GM18909 (cell line): ENCODE results near the gene GPR84.
"Not testable (repeated sequence)": the region's sequence is repeated elsewhere in the genome, so short reads cannot be mapped to it uniquely, and the experiment has no call there.

Source experiments
- ATAC-seq: cut with Tn5 transposase; IDR thresholded peaks from one replicate; pipeline ENCODE4 v1.9.1; 2021; ENCODE audit warnings: mild to moderate bottlenecking; ENCODE audit not compliant: unreplicated experiment, poor library complexity

GPR84 gene

GRCh38 chr12:54357506-54358190 lies 6.6 kb downstream of the GPR84 start:
- no peak for ATAC-seq

- ATAC-seq: no peak
Observed at GRCh38 chr12:54356951-54357356, 7.3 kb downstream of the GPR84 start.

DNA sequence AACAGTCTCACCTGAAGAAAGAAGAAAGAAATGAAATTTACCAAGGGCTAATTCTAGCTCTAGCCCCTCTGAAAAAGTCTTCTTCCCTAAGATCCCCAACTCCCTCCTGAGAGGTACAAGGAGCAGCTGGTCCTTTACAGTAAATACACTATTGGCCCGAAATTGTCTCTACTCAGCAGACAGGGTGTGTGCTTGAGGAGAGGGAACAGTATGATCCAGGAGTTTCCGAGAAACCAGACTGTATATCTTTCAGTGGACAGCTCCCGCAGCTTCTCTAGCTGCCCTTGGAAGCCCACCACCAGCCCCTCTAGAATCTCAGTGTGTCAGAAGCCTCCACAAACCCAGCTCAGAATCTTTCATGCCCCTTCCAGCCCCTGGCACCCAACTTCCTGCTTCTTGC lies 8.1 kb downstream of the GPR84 start:
- no peak for ATAC-seq

GRCh38 chr12:54355104-54355815 lies 9.0 kb downstream of the GPR84 start:
- ATAC-seq: no peak

GRCh38 chr12:54354271-54354670 lies 10.0 kb downstream of the GPR84 start:
- not testable (repeated sequence) for ATAC-seq

- no peak for ATAC-seq
Observed at GRCh38 chr12:54352891-54353874, 11.1 kb downstream of the GPR84 start.

GRCh38 chr12:54352022-54352531 lies 12.2 kb downstream of the GPR84 start:
- no peak for ATAC-seq

DNA sequence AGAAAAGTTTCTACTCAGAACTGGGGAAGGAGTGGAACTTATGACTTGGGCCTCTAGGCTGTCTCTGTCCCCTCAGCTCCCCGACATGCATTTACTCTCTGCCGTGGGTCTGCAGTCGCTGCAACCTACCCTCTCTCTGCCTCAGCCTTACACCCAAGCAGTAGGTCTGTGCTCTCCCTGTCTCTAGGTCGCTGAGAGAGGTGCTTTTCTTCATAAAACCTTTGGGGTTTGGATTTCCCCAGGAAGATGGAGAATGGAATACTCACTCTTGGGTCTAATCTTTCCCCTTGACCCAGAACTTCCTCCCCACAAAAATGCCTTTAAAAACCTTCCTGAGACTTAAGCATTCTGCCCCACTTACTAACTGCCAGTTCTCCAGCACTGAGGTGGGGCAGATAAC lies 12.9 kb downstream of the GPR84 start:
- ATAC-seq: no peak

DNA sequence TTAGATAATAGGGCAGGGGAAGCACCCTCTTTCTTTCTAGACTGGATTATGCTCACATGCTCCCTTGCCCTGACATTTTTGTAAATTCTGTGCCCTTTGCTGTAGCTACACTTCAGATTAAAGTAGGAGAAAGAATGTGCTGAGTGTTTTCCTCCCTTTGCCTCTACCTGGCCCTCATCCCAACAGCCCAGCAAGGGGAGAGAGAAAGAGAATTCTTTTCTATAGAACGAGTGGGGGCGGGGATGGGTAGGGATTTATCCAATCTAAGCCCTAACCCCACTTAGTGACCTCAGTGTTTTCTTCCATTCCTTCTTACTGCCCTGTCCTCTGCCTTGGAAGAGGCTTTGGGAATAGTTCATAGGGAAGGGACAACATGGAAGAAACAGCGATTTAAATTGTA lies 13.5 kb downstream of the GPR84 start:
- ATAC-seq: no peak

- ATAC-seq: no peak
Observed at GRCh38 chr12:54349679-54350078, 14.6 kb downstream of the GPR84 start.

GRCh38 chr12:54349036-54349435 lies 15.2 kb downstream of the GPR84 start:
- ATAC-seq: no peak

DNA sequence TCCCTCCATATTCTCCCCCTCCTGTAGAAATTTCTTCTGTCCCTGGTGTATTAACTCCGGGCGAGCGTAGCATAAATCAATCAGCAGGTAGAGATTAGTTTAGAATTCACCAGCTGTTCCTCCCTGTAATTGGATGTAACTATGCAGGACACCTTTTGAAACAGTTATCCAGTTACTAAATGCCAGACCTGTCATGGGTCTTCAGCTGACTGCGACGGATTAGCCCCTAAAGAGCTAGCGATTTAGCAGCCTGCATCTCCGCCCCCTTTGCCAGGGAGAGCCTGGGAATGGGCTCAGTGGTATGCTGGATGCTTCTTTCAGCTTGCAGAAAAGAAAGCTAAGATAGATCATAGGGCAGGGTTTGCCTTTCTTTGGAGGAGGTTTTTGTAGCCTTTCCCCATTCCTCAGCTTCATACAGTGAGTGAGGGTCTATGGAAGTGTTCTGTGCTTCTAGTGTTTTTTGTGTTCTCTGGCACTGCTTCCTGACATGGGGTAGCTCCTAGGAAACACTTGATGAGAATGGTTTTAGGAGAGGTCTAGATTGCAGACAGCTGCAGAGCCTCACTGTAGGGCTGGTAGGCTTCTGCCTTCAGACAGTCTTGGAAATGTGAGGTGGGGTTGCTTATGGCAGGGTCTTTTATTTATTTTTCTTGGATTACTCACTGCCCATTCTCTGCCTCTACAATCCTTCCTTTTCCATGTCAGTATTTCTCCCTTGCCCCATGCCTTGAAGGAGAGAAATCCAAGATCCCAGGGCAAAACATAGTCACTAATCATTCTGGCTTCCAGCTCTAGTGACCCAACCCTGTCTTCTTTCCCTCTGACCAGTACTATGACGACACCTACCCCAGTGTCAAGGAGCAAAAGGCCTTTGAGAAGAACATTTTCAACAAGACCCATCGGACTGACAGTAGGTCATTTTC lies 22.6 kb downstream of the GPR84 start:
- ATAC-seq: no peak

GRCh38 chr12:54340846-54341245 lies 23.4 kb downstream of the GPR84 start:
- ATAC-seq: no peak

DNA sequence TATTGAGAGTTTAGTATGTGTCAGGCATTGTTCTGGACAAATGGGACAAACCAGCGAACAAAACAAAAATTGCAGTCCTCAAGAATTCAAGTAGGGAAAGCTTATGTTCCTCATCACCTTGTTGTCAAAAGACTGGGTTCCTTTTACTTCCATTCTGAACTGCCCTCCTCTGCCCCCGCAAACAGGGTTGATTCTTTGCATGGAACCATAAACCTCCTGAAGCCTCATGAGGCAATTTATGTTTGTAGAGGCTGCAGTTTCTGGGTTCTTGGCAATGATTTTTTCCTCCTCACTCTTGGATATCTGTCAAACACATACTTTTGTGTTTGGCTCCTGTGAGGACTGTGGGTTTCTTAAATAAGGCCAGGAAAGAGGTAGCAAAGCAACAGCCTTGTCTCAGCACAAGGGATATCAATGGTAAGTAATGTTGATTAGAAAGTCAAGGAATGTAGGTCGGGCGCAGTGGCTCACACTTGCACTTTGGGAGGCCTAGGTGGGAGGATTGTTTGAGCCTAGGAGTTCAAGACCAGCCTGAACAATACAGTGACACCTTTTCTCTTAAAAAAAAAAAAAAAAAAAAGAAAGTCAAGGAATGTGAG lies 25.5 kb downstream of the GPR84 start:
- ATAC-seq: no peak

GRCh38 chr12:54337854-54338650 lies 26.2 kb downstream of the GPR84 start:
- ATAC-seq: no peak

GRCh38 chr12:54337280-54337842 lies 26.9 kb downstream of the GPR84 start:
- ATAC-seq: no peak

DNA sequence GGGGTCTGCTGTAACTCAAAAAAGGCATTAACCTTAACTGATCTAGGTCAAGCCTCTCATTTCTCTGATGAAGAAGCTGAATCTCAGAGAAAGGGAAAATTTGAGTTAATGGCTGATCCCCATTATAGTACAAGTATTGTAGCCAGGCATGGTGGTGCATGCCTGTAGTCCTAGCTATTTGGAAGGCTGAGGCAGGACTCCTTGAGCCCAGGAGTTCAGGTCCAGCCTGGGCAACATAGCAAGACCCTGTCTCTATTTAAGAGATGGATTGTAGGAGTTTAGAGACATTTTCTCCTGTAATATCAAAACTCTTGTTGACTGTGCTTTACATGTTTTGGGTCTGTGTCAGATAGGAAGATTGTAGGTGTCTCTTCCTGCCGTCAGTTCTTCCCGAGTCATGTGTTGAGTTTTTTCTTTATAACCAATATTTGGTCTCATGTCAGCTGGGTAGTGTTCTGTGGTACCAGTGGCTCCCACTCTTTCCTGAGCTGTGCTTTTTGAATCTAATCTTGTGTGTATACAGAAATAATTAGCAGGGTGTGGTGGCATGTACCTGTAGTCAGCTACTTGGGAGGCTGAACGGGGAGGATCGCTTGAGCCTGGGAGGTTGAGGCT lies 30.8 kb downstream of the GPR84 start:
- ATAC-seq: no peak

DNA sequence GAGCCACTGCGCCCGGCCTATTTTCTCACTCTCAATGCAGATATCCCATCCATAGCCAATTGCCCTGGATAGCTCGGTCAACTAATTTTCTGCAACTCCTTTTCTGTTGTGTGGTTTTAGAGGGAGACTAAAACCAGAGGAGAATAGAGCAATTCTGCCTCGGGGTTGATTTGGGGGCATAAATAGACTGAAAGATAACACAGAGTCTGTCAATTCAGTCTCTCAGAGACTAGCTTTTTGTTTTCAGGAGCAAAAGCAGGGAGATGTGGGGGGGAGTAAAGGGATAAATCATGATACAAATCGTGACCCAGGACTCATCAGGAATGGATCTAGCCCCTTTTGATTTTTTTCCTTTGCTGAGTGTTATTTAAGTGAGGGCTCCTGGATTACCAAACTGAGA lies 32.8 kb downstream of the GPR84 start:
- ATAC-seq: no peak
